GM12891 (cell line): ENCODE data around the gene CTSH.

Experiments
- DNase-seq: peaks from one replicate; pipeline ENCODE4 v3.0.0; 2011; ENCODE audit warnings: low spot score; ENCODE audit not compliant: insufficient read length
- FAIRE-seq: peaks from 2 replicates; lab custom pipeline; 2011; peaks lifted over from hg19 to GRCh38; lab: Jason Lieb, UNC
- PAX5 ChIP-seq: IDR thresholded peaks from 2 replicates; pipeline ENCODE4 v1.6.1; 2011; ENCODE audit warnings: low read length, moderate library complexity, mild to moderate bottlenecking; ENCODE audit not compliant: insufficient read depth, severe bottlenecking
- POLR2A ChIP-seq: IDR thresholded peaks from 2 replicates; pipeline ENCODE4 v1.6.1; 2011; ENCODE audit warnings: low read depth, low read length, control low read depth
- POLR2AphosphoS5 ChIP-seq: IDR thresholded peaks from 2 replicates; pipeline ENCODE4 v1.6.1; 2011; ENCODE audit warnings: low read depth, low read length, control low read depth
- POU2F2 ChIP-seq: IDR thresholded peaks from 2 replicates; pipeline ENCODE4 v1.6.1; 2011; ENCODE audit warnings: low read depth, mild to moderate bottlenecking, control low read depth, low read length, moderate library complexity
- SPI1 ChIP-seq: IDR thresholded peaks from 2 replicates; pipeline ENCODE4 v1.6.1; 2011; ENCODE audit warnings: low read depth, low read length, control low read depth
- TAF1 ChIP-seq: IDR thresholded peaks from 2 replicates; pipeline ENCODE4 v1.6.1; 2011; ENCODE audit warnings: low read depth, low read length, control low read depth

The CTSH gene

DNA sequence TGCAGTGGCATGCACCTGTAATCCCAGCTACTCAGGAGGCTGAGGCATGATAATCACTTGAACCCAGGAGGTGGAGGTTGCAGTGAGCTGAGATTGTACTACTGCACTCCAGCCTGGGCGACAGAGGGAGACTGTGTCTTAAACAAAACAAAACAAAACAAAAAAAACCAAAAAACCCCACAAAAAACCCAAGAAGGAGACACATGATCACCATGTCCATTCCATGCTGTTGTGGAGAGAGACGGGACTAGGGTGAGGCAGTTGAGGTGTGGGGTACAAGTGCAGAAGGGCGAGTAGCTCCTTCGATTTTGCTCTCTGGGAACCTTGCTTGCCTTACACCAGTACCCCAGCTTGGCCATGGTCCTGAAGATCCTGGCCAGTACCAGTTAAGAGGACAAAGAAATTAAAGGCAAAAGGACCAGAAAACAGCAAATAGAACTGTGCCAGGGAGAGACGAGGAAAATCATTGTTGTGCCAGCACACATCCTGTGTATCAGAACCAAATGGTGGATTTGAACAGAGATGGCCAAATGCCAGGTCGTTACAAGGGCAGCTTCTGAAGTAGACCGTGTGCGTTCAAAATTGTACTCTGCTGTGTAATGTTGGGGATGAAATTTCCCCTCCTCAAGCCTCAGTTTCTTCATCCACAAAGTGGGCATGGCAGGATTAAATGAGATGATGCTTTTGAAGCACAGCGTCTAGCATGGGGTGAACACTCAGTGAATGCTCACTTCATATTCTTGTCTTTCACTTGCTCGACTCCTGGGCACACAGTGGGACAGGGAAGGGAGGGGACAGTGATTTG lies 42.9 kb upstream of the CTSH start:
- DNase-seq = no peak
- FAIRE-seq = no peak
- TF ChIP-seq POU2F2 (no peak), PAX5 (no peak), SPI1 (no peak), POLR2A (no peak), POLR2AphosphoS5 (no peak), TAF1 (no peak)

DNA sequence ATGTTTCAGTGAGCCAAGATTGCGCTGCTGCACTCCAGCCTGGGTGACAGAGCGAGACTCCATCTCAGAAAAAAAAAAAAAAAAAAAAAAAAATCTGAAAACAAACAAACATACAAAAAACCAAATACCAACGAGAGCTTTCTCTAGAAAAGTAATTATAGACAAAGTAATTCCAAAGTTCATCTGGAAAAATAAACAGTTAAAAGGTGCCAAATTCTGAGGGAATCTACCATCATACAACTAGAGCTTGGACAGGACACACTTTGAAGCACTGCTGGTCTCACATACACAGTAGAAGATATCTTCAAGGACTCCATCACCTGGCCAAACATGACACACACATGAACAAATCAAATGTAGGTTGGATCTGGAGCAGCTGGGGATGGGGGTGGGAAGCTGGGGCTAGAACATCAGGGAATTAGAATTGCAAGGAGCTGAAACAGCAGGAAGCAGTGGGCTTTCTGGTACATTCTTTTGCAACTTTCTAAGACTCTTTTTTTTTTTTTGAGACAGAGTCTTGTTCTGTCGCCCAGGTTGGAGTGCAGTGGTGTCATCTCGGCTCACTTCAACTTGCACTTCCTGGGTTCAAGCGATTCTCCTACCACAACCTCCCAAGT lies 41.1 kb upstream of the CTSH start:
- DNase-seq (no peak), FAIRE-seq (no peak)
- TF ChIP-seq PAX5 (no peak), TAF1 (no peak), SPI1 (no peak), POU2F2 (no peak), POLR2A (no peak), POLR2AphosphoS5 (no peak)

DNA sequence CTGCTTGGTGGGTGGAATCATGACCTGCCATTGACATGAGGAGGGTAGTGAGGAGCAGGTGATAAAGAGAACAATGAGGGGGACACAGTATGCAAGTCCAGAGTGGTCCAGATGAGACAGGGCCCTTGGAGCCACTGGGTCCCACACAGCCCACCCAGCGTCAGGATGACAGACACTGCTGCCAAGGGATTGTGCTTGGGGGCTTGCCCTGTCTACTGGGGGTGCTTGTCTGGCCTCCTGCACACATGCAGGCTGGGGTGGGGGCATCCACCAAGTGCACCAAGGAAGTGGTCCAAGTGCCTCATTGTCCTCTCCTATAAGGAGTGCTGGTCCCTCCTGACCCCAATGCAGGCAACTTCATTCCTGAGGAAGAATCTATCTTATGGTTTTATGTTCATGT lies 39.2 kb upstream of the CTSH start:
- no peak for DNase-seq
- FAIRE-seq = no peak
- TF ChIP-seq TAF1 = no peak
- no peak for TF ChIP-seq POLR2AphosphoS5

DNA sequence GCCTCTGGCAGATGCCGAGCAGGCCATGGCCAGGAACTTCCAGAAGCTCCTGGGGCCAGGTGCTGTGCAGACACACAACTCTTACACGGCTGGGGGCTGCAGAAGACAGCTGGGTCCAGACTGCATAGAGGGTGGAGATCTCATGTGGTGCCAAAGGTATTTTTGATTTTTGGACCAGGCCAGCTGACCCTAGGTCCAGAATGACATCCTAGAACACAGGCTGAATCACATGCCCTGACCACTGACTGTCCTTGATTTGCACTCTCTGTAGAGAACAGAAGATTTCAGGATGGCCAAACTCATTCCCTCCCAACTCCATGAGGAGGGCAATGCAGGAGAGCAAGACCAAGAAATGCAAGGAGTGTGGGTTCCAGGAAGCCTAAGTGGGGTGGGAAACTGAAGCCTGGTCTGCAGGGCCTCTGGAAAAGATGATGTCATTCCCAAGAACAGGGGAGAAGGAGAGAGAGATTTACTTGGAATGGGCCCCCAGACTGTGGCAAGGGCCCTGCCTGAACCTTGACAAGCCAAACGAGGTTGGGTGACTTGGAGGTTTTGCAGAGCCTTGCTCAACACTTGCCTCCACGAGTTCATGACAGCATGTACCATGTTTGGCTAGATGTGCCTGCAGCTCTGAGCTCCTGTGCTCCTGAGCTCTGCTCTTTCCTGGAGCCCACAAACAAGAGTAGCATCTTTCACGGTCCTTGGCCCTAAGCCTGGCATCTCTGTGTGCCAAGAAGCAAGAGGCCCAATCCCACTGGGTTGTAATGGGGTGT lies 38.5 kb upstream of the CTSH start:
- DNase-seq (no peak), FAIRE-seq (no peak)
- TF ChIP-seq POLR2AphosphoS5 (no peak), POU2F2 (no peak), SPI1 (no peak), TAF1 (no peak), PAX5 (no peak), POLR2A (no peak)

DNA sequence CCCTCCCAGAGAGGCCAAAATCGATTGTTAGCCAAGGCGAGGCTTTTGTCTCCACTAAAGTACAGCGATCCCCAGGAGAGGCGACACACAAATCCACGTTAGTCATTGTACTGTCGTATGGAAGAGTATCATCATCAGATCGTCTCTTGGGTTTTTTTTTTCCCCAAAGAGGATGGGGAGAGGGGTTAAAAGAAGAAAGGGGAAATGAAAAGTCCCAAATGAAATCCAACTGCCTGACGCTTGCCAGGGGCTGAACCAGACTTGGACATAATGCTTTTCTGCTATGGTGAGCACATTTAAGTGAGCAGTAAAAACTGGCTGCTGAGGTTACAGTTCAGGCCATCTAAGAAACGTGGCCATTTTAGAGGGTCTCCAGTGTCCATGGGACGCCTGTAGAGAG lies 37.9 kb upstream of the CTSH start:
- FAIRE-seq = no peak
- no peak for DNase-seq
- TF ChIP-seq TAF1 = no peak
- no peak for TF ChIP-seq SPI1
- no peak for TF ChIP-seq POLR2A
- no peak for TF ChIP-seq POLR2AphosphoS5
- TF ChIP-seq POU2F2 = no peak
- no peak for TF ChIP-seq PAX5

DNA sequence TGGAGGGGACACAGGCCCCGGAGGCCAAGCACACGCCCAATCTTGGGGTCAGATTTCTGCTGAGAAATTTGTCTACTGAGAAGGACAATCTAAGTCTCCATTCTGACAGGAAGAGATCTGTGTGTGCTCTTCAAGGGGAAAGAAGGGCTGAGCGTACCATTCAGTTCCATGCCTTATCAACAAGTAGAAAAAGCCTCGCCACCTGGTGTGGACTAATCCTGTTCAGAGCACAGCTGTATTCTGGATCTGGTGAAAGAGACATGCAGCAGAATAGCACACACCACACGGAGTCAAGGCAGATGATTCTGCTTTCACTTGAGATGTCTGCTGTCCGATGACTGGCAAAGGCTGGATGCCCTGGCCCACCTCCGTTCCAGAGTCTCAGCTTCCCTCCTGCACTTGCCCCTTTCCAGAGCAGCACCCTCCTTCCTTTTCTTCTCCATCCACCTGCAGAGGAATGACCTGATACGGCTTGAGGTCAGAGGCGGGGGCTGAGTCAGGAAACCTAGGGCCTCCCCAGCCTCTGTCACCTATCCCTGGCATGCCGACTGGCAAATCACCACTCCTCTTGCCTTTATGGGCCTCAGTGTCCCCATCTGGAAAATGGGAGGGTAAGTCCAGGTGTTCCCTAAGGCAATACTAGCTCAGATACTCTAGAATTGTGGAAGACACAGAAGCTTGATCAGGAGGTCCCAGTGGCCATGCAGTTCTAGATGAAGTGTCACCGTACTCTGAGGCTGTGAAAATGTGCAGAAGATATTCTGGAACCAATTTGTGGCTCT lies 36.9 kb upstream of the CTSH start:
- no peak for TF ChIP-seq POLR2AphosphoS5
- no peak for TF ChIP-seq TAF1
- TF ChIP-seq POLR2A = no peak
- no peak for TF ChIP-seq SPI1
- no peak for TF ChIP-seq PAX5
- no peak for TF ChIP-seq POU2F2
- DNase-seq (no peak), FAIRE-seq (no peak)

DNA sequence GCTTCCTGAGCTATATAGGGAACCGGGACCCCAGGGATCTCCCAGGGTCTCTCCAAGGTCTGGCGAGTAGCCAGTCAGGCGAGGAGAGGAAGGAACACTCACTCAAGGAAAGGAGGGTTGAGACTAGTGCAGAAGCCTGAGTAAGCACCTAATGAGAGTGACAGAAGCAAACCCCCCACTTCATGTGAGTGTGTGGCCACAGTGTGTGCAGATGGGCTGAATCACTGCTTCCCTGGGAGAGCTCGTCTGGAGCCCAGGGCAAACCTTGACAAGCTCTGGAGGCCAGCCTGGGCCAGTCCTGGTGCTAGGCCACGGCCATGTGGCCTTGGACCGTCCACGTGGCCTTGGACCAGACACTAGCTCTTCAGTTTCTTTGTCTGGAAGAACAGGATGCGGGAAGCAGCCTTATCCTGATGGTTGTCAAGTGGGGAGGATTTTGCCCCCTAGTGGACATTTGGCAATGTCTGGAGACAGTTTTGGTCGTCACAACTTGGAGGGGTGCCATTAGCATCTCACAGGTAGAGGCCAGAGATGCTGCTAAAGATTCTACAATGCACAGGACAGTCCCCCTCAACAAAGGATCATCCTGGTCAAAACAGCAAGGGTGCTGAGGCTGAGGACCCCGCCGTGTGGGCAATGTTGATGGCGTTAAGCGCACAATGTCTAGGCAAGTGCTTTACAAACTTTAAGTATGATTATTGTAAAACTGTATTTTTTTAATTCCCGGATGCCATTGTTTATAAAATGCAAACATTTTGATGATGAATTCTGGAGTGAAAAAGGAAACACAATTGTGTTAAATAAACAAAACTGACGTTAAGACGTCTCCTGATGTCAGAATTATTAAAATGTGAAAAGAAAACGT lies 34.8 kb upstream of the CTSH start:
- peak; percentile 95 for FAIRE-seq
- TF ChIP-seq POU2F2 = 0 out of 2 replicates have a peak, but pooled peaks have one; percentile 31
- TF ChIP-seq TAF1 = no peak
- TF ChIP-seq PAX5 = no peak
- no peak for DNase-seq

DNA sequence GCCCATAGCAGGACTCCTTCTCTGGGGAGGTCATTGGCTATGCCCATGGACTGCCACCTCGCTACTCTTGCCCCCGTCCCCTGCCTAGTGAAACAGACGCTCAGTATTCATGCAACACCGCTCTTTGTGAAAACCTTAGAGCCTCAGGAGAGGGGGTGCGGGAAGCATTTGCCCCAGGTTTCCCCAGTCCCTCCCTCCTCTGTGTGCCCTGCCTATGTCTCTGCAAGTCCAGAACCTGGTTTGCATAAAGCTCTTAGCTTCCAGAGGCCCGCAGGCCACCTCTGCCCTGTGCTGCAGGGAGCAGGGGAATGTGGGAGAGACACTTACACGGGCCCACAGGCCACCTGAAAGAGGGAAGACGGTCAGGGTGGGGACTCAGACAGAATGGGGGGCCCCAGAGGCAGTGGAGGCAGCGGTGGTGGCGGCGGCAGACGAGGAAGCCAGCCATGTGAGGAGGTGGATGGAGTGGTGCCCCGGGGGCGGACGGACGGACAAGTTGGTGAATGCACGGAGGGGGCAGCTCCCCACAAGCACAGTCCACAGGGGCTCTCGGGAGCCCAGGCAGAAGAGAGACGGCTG lies 33.8 kb upstream of the CTSH start:
- FAIRE-seq (peak; percentile 72), DNase-seq (no peak)
- TF ChIP-seq POLR2AphosphoS5 (no peak), PAX5 (no peak), POU2F2 (no peak), SPI1 (no peak), POLR2A (no peak), TAF1 (no peak)
